ENCODE measurements around the gene IL11RA. TPM values are rescaled to one million over a fixed set of nuclear protein-coding genes. Genes with fewer than 3 reads are reported as not detected.
A peak's percentile ranks its signal among the peaks of the same experiment; 100 is the strongest.

IL11RA gene
- total RNA-seq, 1 donor from 2014 or later: 22.2 TPM

DNA sequence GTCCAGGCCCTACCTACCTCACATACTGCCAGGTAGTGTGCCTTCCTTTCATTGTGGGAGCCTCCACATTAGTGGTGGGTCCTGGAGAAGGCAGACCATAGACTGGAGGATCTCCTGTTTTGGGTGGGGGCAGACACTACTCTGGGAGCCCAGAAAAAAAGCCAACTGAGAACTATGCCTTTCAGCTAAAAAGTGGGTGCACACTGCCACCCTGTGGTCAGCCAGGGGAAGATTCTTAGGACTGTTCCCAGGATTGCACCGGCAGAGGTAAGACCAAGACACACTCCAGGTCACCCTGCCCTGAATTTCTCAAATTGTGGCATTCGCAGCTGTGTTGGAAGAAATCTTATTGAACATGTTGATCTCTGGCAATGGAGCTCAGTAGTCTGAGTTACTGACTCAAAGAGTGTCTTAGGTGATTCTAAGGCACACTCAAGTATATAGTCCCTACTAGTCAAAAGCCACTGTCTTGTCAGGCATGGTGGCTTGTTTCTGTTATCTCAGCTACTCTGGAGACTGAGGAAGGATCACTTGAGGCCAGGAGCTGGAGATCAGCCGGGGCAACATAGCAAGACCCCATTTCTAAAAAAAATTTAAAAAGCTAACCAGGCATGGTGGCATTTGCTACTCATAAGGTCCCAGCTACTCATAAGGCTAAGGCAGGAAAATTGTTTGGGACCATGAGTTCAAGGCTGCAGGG lies 18.0 kb upstream of the IL11RA start:
- Histone ChIP-seq H3K9ac (ENCODE audit: low read length) (no peak overlapping the region), H3K27me3 (ENCODE audit: insufficient read depth, low read length) (peaks cover 19% of the 10 kb centered on the region), H3K4me2 (ENCODE audit: low read length) (no peak overlapping the region), H3K27ac (ENCODE audit: low read depth, low read length) (no peak overlapping the region), H2AFZ (ENCODE audit: low read depth, low read length) (no peak overlapping the region), H4K20me1 (ENCODE audit: insufficient read depth, low read length) (peaks cover 27% of the 10 kb centered on the region), H3K79me2 (ENCODE audit: insufficient read depth, low read length) (peaks cover 25% of the 10 kb centered on the region), H3K9me3 (ENCODE audit: insufficient read depth, low read depth, low read length) (no peaks in the 10 kb centered on the region), H3K36me3 (ENCODE audit: insufficient read depth, low read length) (no peaks in the 10 kb centered on the region), H3K4me1 (ENCODE audit: insufficient read depth, low read length) (peaks cover 19% of the 10 kb centered on the region), H3K4me3 (ENCODE audit: insufficient read depth, low read depth, low read length) (no peak overlapping the region)
- FAIRE-seq (peak; percentile 39), DNase-seq (ENCODE audit: low read depth) (peak; percentile 16)
- H3K4me1 Mint-ChIP-seq (ENCODE audit: low read depth, unreplicated experiment): peaks cover 4% of the 10 kb centered on the region
- no peaks in the 10 kb centered on the region for H3K9me3 Mint-ChIP-seq (ENCODE audit: unreplicated experiment)
- H3K27me3 Mint-ChIP-seq (ENCODE audit: low read depth, unreplicated experiment): peaks cover 33% of the 10 kb centered on the region
- H3K36me3 Mint-ChIP-seq (ENCODE audit: low read depth, unreplicated experiment): peaks cover 3% of the 10 kb centered on the region
- no peak overlapping the region for H3K27ac Mint-ChIP-seq (ENCODE audit: unreplicated experiment)
- TF ChIP-seq CTCF (IDR thresholded peaks at IDR 0.05; ENCODE audit: insufficient read depth, low read depth, low read length): peak; percentile 88
- TF ChIP-seq EZH2 (IDR thresholded peaks at IDR 0.05; ENCODE audit: insufficient read depth, low read length): no peak
- peak overlapping the region; percentile 5 for H3K4me3 Mint-ChIP-seq (ENCODE audit: unreplicated experiment)

DNA sequence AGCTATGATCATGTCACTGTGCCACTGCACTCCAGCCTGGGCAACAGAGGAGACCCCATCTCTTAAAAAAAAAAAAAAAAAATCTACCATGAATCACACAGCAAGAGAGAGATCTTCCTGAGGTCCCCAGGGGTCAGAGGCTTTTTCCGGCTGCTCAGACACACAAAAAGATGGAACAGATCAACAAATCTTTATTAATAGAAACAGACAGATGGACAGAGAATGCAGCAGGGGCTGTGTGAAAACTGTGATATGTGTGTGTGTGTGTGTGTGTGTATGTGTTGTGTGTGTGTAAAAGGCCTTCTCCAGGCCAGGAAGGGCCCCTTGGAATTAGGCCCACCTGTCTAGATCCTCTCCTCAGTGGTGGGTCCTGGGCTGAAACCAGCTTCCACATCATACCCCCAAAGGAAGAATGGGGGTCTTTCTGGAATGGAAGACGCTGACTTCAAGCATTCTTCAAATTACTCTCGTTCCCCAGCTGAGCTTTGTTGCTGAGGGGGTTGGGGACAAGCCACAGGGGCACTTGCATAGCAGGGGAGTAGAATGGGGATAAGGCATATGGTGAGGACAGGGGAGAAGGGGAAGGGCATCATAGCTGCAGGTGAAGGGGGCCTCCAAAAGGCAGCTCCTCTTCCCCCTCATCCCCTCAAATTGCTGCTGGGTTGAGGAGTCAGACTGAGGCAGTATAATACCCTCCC lies 17.3 kb upstream of the IL11RA start:
- no peak overlapping the region for H3K4me3 ChIP-seq (ENCODE audit: insufficient read depth, low read depth, low read length)
- no peak overlapping the region for H3K27ac ChIP-seq (ENCODE audit: low read depth, low read length)
- Mint-ChIP-seq H3K27me3 (ENCODE audit: low read depth, unreplicated experiment) (peaks cover 26% of the 10 kb centered on the region), H3K9me3 (ENCODE audit: unreplicated experiment) (no peaks in the 10 kb centered on the region), H3K4me1 (ENCODE audit: low read depth, unreplicated experiment) (peaks cover 4% of the 10 kb centered on the region), H3K27ac (ENCODE audit: unreplicated experiment) (no peak overlapping the region), H3K36me3 (ENCODE audit: low read depth, unreplicated experiment) (peaks cover 3% of the 10 kb centered on the region), H3K4me3 (ENCODE audit: unreplicated experiment) (no peak overlapping the region)
- H3K9ac ChIP-seq (ENCODE audit: low read length): no peak overlapping the region
- H3K79me2 ChIP-seq (ENCODE audit: insufficient read depth, low read length): peaks cover 25% of the 10 kb centered on the region
- H3K27me3 ChIP-seq (ENCODE audit: insufficient read depth, low read length): peaks cover 12% of the 10 kb centered on the region
- H3K4me2 ChIP-seq (ENCODE audit: low read length): no peak overlapping the region
- H3K4me1 ChIP-seq (ENCODE audit: insufficient read depth, low read length): peaks cover 16% of the 10 kb centered on the region
- no peak overlapping the region for H2AFZ ChIP-seq (ENCODE audit: low read depth, low read length)
- H3K36me3 ChIP-seq (ENCODE audit: insufficient read depth, low read length): no peaks in the 10 kb centered on the region
- FAIRE-seq (no peak), DNase-seq (ENCODE audit: low read depth) (no peak)
- H4K20me1 ChIP-seq (ENCODE audit: insufficient read depth, low read length): peaks cover 27% of the 10 kb centered on the region
- TF ChIP-seq EZH2 (IDR thresholded peaks at IDR 0.05; ENCODE audit: insufficient read depth, low read length) (no peak), CTCF (IDR thresholded peaks at IDR 0.05; ENCODE audit: insufficient read depth, low read depth, low read length) (no peak)
- H3K9me3 ChIP-seq (ENCODE audit: insufficient read depth, low read depth, low read length): no peaks in the 10 kb centered on the region

- Mint-ChIP-seq H3K27me3 (ENCODE audit: low read depth, unreplicated experiment) (peaks cover 18% of the 10 kb centered on the region), H3K9me3 (ENCODE audit: unreplicated experiment) (no peaks in the 10 kb centered on the region), H3K27ac (ENCODE audit: unreplicated experiment) (no peak overlapping the region), H3K4me1 (ENCODE audit: low read depth, unreplicated experiment) (peaks cover 4% of the 10 kb centered on the region), H3K36me3 (ENCODE audit: low read depth, unreplicated experiment) (peaks cover 3% of the 10 kb centered on the region), H3K4me3 (ENCODE audit: unreplicated experiment) (peak overlapping the region; percentile 61)
- DNase-seq (ENCODE audit: low read depth) (no peak), FAIRE-seq (no peak)
- H3K9me3 ChIP-seq (ENCODE audit: insufficient read depth, low read depth, low read length): no peaks in the 10 kb centered on the region
- H3K27me3 ChIP-seq (ENCODE audit: insufficient read depth, low read length): peaks cover 4% of the 10 kb centered on the region
- TF ChIP-seq EZH2 (IDR thresholded peaks at IDR 0.05; ENCODE audit: insufficient read depth, low read length): no peak
- no peak for TF ChIP-seq CTCF (IDR thresholded peaks at IDR 0.05; ENCODE audit: insufficient read depth, low read depth, low read length)
- H3K4me3 ChIP-seq (ENCODE audit: insufficient read depth, low read depth, low read length): no peak overlapping the region
- H3K9ac ChIP-seq (ENCODE audit: low read length): no peak overlapping the region
- H3K79me2 ChIP-seq (ENCODE audit: insufficient read depth, low read length): peaks cover 25% of the 10 kb centered on the region
- H3K4me2 ChIP-seq (ENCODE audit: low read length): peak overlapping the region; percentile 50
- no peaks in the 10 kb centered on the region for H3K36me3 ChIP-seq (ENCODE audit: insufficient read depth, low read length)
- H3K4me1 ChIP-seq (ENCODE audit: insufficient read depth, low read length): peaks cover 16% of the 10 kb centered on the region
- no peak overlapping the region for H2AFZ ChIP-seq (ENCODE audit: low read depth, low read length)
- H4K20me1 ChIP-seq (ENCODE audit: insufficient read depth, low read length): peaks cover 27% of the 10 kb centered on the region
- H3K27ac ChIP-seq (ENCODE audit: low read depth, low read length): no peak overlapping the region
Measured at GRCh38 chr9:34635556-34635955, 16.4 kb upstream of the IL11RA start.
